NCI-H1694 treated with DMSO at 0.1 percent for 48 hours (cell line): Measurements from ENCODE around the gene RFESD.
A peak's percentile ranks its signal among the peaks of the same experiment; 100 is the strongest.
"Not testable (repeated sequence)": the region's sequence is repeated elsewhere in the genome, so short reads cannot be mapped to it uniquely, and the experiment has no call there.

Experiments used
- DNase-seq: peaks from one replicate; lab custom pipeline; 2025; lab: John Stamatoyannopoulos, UW

The RFESD gene

GRCh38 chr5:95628933-95629332 lies 17.6 kb upstream of the RFESD start:
- DNase-seq: no peak

DNA sequence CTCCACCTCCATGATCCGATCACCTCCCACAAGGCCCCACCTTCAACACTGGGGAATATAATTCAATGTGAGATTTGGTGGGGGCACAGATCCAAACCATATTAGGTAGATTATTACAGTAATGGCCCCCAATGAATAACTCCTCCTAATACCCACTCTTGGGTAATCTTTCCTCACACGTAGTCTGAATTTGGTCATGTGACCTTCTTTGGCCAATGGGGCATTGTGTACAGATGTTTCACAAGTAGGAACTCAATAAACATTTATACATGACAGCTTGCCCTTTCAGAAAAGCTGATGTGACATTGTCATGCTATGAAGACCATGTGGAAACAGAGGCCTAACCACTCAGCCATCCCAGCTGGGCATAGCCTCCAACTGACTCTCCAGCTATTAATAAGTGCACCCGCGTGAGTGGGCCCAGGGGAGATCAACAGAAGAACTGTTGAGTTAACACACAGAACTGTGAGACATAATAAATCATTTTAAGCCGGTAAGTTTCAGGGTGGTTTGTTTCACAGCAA lies 16.1 kb upstream of the RFESD start:
- no peak for DNase-seq

GRCh38 chr5:95631255-95631958 lies 15.2 kb upstream of the RFESD start:
- no peak for DNase-seq

GRCh38 chr5:95631991-95632675 lies 14.4 kb upstream of the RFESD start:
- DNase-seq: no peak

- not testable (repeated sequence) for DNase-seq
Measured at GRCh38 chr5:95632942-95633341, 13.6 kb upstream of the RFESD start.

- DNase-seq: no peak
Measured at GRCh38 chr5:95633671-95634070, 12.9 kb upstream of the RFESD start.

GRCh38 chr5:95634081-95634480 lies 12.5 kb upstream of the RFESD start:
- no peak for DNase-seq

DNA sequence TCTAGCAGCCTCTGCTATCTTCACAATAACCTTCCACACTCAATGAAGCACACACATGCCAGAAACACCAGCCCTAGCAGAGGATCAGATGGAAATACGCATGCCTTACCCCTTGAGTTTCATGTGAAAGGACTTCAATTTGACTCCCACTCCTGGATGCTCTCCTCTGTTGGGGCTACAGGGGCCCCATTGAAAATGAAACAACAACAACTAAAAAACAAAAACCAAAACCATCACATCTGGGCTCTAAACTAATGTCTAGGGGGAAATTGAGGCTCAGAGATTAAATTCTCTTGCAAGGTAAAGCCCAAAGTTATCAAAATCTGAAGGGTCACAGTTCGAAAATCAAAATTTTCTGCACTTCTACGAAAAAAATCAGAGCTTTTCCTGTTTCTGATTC lies 7.9 kb upstream of the RFESD start:
- no peak for DNase-seq

DNA sequence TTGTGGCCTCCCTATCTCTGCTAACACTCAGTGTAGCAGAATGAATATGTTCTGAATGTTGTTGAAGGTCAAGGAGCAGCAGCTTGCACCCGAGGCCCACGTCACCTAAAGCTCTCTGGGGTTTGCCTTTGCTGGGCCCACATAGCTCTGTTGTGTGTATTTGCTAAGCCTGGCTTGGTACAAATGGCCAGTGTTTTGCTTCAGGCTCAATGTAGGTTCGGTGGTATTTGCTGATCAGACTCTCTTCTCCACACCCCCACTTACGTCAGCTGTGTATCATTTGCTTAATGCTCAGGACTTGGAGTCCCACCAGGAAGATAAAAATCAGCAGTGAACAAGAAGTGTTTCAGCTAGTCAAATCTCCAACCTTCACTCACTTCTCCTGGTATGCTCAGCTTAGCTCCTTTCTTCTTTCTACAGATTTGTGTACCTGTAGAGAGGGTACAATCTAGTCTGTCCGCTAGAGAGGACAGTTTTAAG lies 4.8 kb upstream of the RFESD start:
- no peak for DNase-seq

DNA sequence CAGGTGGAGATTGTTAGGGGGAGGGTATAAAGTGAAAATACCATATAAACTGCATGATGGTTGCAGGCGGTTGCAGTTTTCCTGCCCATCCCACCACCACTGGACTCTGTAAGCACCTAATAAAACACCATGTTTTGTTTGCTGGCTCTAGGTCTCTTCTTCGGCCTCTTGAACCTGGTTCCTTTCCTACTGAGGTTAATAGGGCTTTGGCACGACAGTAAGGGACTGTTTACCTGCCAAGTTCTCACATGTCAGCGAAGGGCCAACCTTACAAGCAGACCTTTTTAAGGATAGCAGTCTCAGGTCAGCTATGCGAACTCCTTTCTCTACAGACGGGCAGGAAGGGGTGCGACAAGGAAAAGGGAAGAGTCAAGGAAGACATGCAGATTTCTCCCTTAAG lies 3.4 kb upstream of the RFESD start:
- no peak for DNase-seq

- peak; percentile 26 for DNase-seq
Measured at GRCh38 chr5:95644351-95645042, 2.1 kb upstream of the RFESD start.

GRCh38 chr5:95646226-95646568 lies 380 bp upstream of the RFESD start:
- not testable (repeated sequence) for DNase-seq

GRCh38 chr5:95647886-95648860 lies 1.6 kb downstream of the RFESD start:
- no peak for DNase-seq

- DNase-seq: no peak
Measured at GRCh38 chr5:95649274-95649673, 2.7 kb downstream of the RFESD start.

DNA sequence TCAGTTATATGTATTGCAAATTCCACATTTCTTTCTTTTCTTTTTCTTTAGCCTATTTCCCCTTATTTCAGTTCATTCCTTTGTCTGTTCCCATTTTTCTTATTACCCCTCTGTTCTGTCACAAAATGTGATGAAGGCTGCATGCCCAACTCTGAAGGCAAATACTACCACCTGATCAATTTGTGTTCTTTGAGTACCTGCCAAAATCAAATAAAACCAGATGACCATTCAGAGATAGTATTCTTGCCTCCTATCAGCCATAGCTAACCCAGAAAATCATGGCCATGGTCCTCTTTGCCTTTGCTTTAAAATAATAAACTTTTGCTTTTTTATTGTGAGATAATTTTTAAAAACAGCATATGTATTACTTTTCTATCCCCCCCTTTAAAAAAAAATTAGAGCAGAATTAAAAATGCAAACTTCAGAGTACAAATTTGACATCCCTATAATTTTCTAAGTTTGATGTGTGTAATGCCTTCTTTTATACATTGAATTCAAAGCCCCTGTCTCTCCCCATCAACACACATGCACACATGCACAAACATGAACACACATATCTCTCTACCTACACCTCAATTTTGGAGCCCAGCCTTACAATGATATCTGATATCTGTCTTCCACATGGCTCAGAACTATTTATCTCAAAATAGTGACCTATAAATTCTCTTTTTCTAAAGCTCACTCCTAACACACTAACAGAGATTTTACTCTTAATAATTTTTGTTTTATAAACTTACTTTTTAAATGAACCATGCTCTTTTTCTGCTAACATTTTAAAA lies 3.5 kb downstream of the RFESD start:
- DNase-seq: no peak

DNA sequence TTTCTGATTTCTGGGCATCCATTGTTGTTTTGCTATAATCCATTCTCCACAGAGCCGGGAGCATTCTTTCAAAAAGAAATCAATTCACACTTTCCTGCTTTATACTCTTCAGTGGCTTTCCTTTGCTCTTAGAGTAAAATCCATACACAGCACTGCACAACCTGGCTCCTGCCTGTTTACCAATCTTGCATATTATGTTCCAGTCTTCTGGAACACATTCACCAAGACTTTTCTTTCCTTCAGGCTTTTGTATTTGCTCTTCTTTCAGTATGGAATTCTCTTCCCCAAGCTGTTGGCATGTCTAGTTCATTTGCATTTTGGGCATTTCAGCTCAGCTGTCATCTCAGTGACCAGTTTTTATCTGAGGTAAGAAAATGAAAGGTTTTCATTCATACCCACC lies 6.3 kb downstream of the RFESD start:
- DNase-seq: no peak

GRCh38 chr5:95654196-95654595 lies 7.6 kb downstream of the RFESD start:
- no peak for DNase-seq

DNA sequence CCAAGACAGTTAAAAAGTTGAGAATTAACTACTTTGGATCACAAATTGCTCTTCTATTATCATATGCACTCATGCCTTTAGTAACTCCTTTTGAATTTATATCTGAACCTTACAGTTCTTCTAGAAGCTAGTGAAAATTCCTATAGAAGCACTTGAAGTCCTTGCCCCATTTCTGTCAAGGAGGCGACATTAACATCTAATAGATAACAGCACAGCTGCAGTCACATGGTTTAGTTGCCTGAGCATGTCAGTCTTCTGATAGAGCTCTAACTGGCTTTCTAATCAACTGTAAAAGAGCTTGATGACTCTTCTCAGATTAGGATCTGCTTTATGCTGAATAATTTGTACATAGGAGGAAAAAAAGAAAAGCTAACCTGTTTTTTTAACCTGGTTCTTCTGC lies 9.0 kb downstream of the RFESD start:
- no peak for DNase-seq

DNA sequence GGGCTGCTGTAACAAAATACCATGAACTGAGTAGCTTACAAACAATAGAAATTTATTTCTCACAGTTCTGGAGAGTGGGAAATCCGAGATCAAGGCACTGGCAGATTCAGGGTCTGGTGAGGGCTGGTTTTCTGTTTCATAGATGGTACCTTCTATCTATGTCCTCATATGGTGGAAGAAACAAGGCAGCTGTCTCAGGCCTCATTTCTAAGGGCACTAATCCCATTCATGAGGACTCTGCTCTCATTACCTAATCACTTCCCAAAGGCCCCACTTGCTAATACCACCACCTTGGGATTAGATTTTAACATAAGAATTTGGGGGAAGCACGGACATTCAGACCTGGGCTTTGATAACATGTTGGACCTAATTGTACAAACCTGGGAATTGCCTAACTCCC lies 13.5 kb downstream of the RFESD start:
- no peak for DNase-seq

GRCh38 chr5:95662946-95663345 lies 16.4 kb downstream of the RFESD start:
- no peak for DNase-seq

GRCh38 chr5:95664204-95664786 lies 17.7 kb downstream of the RFESD start:
- DNase-seq: peak; percentile 28
